Retinal pigment epithelial cell (primary cell): ENCODE data around the gene NDUFB5.

Experiments used
- DNase-seq: peaks from one replicate; pipeline ENCODE4 v3.0.0-alpha.2; 2010; ENCODE audit warnings: low read depth
- H3K4me3 ChIP-seq: 2 replicates; pipeline ENCODE4 v1.5.1; 2011; ENCODE audit warnings: mild to moderate bottlenecking, low read length, control low read depth, moderate library complexity
- TF ChIP-seq, protein P1 (sequence below): conservative IDR thresholded peaks from 2 replicates; pipeline ENCODE4 v1.5.1; 2011; ENCODE audit warnings: low read depth, low read length, control low read depth, inconsistent platforms

The NDUFB5 gene

DNA sequence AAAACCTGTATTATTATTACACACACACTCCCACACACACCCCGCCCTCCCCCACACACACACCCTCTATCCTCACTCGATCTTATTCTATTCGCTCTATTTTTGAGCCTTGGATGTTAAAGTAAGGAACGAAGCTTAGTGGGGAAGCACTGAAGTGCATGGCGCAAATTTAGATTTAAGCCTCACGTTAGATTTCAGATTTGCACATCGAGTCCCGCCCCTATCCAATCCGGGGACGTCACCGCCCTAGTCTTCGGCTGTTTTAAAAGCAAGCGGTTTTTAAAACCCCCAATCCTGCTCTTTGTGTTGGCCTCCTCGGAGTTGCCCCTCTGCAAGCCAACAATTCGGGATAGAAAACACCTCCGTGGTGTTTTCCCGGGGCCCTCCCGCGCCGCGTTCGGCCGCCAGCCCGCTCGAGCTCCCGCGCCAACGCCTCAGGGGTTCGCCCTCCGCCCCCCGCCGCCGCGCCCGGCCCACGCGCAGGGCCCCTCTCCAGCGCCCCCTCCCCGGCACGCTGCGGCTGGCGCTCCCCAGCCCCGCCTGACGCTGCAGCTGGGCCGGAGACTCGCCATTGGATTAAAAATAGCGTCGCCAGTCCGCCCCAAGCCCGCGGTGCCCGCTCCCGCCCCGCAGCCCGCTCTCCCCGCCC lies 48.0 kb downstream of the NDUFB5 start, which contains the start of gene USP13:
Gene USP13, plus strand, starts transcription at position 594 of the 649 bp plus-strand sequence. CDS start 186 bp downstream, outside the sequence.
- TF ChIP-seq, protein P1, sequence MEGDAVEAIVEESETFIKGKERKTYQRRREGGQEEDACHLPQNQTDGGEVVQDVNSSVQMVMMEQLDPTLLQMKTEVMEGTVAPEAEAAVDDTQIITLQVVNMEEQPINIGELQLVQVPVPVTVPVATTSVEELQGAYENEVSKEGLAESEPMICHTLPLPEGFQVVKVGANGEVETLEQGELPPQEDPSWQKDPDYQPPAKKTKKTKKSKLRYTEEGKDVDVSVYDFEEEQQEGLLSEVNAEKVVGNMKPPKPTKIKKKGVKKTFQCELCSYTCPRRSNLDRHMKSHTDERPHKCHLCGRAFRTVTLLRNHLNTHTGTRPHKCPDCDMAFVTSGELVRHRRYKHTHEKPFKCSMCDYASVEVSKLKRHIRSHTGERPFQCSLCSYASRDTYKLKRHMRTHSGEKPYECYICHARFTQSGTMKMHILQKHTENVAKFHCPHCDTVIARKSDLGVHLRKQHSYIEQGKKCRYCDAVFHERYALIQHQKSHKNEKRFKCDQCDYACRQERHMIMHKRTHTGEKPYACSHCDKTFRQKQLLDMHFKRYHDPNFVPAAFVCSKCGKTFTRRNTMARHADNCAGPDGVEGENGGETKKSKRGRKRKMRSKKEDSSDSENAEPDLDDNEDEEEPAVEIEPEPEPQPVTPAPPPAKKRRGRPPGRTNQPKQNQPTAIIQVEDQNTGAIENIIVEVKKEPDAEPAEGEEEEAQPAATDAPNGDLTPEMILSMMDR = no peak
- H3K4me3 ChIP-seq = peak within 1 kb of the TSS; percentile 83
- DNase-seq = no peak

DNA sequence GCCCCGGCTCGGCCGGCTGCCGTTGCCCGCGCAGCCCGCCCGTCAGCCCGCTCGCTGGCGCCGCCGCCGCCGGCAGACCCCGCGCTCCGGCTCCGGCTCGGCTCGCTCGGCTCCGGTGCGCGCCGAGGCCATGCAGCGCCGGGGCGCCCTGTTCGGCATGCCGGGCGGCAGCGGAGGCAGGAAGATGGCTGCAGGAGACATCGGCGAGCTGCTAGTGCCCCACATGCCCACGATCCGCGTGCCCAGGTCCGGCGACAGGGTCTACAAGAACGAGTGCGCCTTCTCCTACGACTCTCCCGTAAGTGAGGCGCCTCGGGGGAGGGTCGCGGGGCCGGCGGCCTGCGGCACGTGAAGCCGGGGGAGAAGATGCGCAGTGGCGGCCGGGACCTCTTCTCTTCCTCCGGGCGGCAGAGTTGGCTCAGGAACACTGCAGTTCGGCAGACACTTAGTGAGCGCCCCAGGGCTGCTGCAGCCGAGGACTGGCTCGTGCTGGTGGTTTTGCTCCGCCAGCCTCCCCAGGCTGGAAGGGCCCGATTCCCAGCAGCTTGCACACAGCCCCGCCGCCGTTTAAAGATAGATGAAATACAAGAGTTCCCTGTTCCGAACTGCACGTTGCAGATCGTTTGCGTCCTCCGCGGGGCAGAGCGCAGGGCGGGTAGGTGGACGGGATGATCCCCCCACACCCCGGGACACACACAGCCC lies 48.7 kb downstream of the NDUFB5 start:
- DNase-seq = no peak
- TF ChIP-seq, protein P1 = no peak
- peak overlapping the region; percentile 83 for H3K4me3 ChIP-seq

DNA sequence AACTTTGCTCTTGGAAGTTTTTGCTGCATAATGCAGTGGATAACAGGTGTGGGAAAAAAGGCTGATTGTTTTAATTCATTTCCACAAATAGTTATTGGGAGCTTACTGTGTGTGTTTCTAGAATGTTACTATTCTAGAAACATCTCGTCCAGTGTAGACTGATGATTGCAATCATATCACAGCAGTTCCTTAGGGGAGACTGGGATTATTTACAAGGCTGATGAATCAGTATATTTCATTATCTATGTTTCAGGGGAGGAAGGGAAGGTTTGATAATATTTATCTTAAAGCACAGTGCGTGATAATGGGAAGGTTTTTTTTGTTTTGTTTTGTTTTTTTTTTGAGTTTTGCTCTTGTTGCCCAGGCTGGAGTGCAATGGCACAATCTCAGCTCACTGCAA lies 50.6 kb downstream of the NDUFB5 start:
- DNase-seq = no peak
- H3K4me3 ChIP-seq = no peak overlapping the region
- TF ChIP-seq, protein P1 = no peak

DNA sequence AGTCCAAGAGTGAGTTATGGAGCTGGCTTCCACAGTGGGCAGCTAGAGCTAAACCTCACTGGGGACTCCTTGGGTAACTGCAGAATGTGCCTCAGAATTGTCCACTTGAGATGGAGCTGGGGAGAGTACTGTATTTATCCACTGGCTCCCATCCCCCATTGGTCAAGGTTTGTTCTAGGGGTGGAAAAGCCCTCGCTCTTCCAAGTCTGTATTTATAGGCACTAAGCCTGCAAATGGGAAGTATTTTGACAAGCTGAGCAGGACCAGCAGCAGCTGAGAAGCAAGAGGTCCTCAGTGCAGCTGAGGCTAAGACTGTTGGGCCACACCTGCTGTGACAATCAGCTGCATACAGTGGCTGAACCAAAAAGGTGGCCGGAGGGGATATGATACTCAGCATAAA lies 54.0 kb downstream of the NDUFB5 start:
- TF ChIP-seq, protein P1 = no peak
- H3K4me3 ChIP-seq = no peak overlapping the region
- DNase-seq = no peak

DNA sequence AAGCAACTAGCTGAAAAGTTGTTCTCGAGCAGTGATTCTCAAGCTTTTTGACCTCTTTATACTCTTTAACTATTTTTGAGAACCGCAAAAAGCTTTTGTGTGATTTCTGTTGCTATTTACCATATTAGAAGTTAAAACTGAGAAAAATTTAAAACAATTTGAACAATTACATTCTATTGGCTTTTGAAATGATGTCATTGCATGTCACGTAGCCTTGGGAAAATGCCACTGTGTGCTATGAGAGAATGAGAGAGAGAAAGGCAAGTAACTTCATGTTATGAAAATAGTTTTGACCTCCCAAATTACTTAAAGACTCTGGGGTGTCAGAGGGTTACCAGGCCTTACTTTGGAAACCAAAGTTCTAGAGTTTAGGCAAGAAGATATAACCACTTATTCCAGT lies 56.3 kb downstream of the NDUFB5 start:
- DNase-seq = no peak
- H3K4me3 ChIP-seq = no peak overlapping the region
- TF ChIP-seq, protein P1 = no peak

DNA sequence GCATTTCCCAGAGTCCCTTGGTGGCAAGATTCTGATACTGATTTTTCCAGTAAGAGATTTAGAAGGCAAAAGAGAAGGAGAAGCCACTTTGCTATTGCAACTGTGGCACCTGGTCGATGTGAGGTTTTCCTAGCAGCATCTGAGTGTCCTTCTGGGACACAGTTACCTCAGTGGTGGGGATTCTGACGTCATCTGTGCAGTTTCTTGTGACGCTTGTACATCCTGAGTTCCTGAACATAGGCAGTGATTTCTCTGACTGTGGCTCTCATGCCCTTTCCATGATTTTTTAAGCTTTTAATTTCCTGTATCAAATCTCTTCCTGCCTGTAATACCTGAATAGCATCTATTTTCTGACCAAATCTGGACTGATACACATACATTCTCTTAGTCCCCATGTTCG lies 57.2 kb downstream of the NDUFB5 start:
- TF ChIP-seq, protein P1 = no peak
- no peak for DNase-seq
- no peak overlapping the region for H3K4me3 ChIP-seq

DNA sequence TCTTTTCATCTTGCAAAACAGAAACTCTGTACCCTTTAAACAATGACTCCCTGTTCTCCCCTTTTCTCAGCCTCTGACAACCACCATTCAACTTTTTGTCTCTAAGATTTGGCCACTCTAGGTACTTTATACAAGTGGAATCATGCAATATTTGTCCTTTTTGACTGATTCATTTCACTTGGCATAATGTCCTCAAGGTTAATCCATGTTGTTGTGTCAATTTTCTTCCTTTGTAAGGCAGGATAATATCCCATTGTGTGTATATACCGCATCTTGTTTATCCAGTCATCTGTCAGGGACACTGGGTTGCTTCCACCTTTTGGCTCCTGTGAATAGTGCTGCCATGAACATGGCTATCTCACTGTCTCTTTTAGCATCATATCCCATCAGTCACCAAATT lies 58.5 kb downstream of the NDUFB5 start:
- no peak for DNase-seq
- TF ChIP-seq, protein P1 = no peak
- no peak overlapping the region for H3K4me3 ChIP-seq
